Measurements from ENCODE around the gene G3BP1. TPM values are rescaled to one million over a fixed set of nuclear protein-coding genes. Genes with fewer than 3 reads are reported as not detected.

The G3BP1 gene
- total and polyA plus RNA-seq, 3 donors from 2014 or later = 112 to 115 (median 112) TPM

DNA sequence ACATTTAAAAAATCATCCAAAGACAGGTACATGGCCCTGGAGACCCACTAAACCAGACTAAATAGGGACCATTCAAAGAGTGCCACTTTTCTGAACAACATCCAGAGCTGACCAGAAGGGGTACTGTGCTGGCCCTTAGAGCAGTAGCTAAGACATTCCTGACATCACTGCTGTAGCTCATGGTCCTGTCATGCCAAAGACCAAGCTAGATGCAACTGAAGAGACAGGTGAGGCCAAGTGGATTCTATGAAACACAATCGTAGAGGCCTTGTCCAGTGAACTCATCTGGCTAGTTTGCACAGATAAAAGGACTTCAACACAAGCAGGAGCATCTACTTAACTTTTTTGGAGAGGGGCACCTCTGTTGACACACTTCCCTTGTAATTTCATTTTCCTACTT lies 43.3 kb downstream of the G3BP1 start:
- no peak overlapping the region for H3K4me3 ChIP-seq
- WGBS, 2 donors = 60 to 78% methylated on average over 1 of the region's 1 CpG
- intact Hi-C loops (cut with DNase I; ENCODE audit: low total_unique reads) = no loop called here
- no peaks in the 10 kb centered on the region for H3K9me3 ChIP-seq
- TF ChIP-seq, protein P1, sequence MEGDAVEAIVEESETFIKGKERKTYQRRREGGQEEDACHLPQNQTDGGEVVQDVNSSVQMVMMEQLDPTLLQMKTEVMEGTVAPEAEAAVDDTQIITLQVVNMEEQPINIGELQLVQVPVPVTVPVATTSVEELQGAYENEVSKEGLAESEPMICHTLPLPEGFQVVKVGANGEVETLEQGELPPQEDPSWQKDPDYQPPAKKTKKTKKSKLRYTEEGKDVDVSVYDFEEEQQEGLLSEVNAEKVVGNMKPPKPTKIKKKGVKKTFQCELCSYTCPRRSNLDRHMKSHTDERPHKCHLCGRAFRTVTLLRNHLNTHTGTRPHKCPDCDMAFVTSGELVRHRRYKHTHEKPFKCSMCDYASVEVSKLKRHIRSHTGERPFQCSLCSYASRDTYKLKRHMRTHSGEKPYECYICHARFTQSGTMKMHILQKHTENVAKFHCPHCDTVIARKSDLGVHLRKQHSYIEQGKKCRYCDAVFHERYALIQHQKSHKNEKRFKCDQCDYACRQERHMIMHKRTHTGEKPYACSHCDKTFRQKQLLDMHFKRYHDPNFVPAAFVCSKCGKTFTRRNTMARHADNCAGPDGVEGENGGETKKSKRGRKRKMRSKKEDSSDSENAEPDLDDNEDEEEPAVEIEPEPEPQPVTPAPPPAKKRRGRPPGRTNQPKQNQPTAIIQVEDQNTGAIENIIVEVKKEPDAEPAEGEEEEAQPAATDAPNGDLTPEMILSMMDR (IDR thresholded peaks at IDR 0.05) = no peak
- TF ChIP-seq POLR2A (IDR thresholded peaks at IDR 0.05) = no peak
- DNase-seq = no peak
- H3K36me3 ChIP-seq (ENCODE audit: low read depth, missing control alignments) = no peaks in the 10 kb centered on the region
- no peak overlapping the region for H3K27ac ChIP-seq
- no peaks in the 10 kb centered on the region for H3K27me3 ChIP-seq
- H3K4me1 ChIP-seq = no peaks in the 10 kb centered on the region

DNA sequence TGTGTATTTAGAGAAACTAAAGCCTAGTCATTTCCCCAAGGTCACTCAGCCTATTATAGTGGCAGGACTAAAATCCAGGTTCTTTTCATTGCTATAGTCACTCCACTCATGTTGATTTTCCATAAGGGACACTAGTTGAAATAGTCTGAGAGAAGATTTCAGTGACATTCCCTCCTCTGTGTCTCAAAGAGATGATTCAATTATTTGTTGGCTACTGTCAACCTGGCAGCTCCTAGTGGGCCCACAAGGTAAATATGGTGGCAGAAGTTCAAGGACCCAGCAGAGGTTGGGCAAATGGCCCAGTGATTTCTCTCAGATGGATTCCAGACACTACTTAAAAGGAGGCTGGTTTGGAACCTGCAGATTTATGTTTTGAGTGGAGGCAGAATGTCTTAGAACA lies 48.1 kb downstream of the G3BP1 start:
- Histone ChIP-seq H3K9me3 (no peaks in the 10 kb centered on the region), H3K4me1 (no peaks in the 10 kb centered on the region), H3K27me3 (no peaks in the 10 kb centered on the region), H3K36me3 (ENCODE audit: low read depth, missing control alignments) (no peaks in the 10 kb centered on the region), H3K4me3 (no peak overlapping the region), H3K27ac (no peak overlapping the region)
- no peak for DNase-seq
- TF ChIP-seq, protein P1 (IDR thresholded peaks at IDR 0.05) = no peak
- no peak for TF ChIP-seq POLR2A (IDR thresholded peaks at IDR 0.05)
- intact Hi-C loops (cut with DNase I; ENCODE audit: low total_unique reads) = no loop called here

DNA sequence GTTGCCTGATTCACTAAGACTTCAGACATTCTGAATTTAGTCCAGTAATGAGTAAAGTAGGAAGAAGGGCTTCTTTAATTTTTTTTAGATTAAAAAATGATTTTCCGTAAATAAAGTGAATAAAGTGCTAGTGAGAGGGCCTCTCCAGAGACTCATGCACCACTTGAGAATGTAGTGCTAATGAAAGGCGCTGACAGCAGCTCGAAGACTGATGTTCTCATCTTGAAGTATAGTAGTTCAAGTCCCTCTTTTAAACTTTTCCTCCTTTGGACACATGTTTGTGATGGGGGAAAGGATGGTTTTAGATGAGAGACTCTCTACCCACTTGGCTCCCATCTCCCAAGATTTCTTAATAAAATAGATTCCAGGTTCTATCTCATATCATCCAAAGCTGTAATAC lies 48.5 kb downstream of the G3BP1 start:
- no peak for DNase-seq
- Histone ChIP-seq H3K27ac (no peak overlapping the region), H3K4me1 (no peaks in the 10 kb centered on the region), H3K36me3 (ENCODE audit: low read depth, missing control alignments) (no peaks in the 10 kb centered on the region), H3K4me3 (no peak overlapping the region), H3K27me3 (no peaks in the 10 kb centered on the region), H3K9me3 (no peaks in the 10 kb centered on the region)
- WGBS, 2 donors = 92 to 93% methylated on average over 3 of the region's 3 CpGs
- intact Hi-C loops (cut with DNase I; ENCODE audit: low total_unique reads) = no loop called here
- TF ChIP-seq POLR2A (IDR thresholded peaks at IDR 0.05) = no peak
- TF ChIP-seq, protein P1 (IDR thresholded peaks at IDR 0.05) = no peak

DNA sequence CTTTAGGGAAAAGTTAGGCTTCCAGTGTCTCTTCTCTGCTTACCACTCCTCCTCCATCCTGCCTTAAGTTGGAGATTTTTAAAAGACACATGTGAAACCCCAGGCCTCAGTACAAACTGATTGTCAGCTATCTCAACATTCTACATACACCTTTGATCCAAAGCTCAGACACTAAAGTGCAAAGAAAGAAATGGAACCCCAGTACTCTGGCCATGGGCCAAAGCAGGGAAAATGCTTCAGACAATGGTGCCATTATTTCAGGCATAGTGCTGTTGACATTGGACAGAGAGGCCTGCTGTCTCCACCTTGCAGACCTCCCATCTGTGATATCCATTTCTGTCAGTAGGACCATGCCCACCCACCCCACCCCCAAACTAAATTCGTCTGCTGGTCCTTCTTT lies 49.1 kb downstream of the G3BP1 start:
- no peaks in the 10 kb centered on the region for H3K36me3 ChIP-seq (ENCODE audit: low read depth, missing control alignments)
- intact Hi-C loops (cut with DNase I; ENCODE audit: low total_unique reads) = no loop called here
- H3K27me3 ChIP-seq = no peaks in the 10 kb centered on the region
- 68 to 72% methylated on average over 1 of the region's 1 CpG for WGBS, 2 donors
- no peak overlapping the region for H3K4me3 ChIP-seq
- TF ChIP-seq, protein P1 (IDR thresholded peaks at IDR 0.05) = no peak
- no peak for DNase-seq
- no peaks in the 10 kb centered on the region for H3K9me3 ChIP-seq
- H3K4me1 ChIP-seq = no peaks in the 10 kb centered on the region
- H3K27ac ChIP-seq = no peak overlapping the region

DNA sequence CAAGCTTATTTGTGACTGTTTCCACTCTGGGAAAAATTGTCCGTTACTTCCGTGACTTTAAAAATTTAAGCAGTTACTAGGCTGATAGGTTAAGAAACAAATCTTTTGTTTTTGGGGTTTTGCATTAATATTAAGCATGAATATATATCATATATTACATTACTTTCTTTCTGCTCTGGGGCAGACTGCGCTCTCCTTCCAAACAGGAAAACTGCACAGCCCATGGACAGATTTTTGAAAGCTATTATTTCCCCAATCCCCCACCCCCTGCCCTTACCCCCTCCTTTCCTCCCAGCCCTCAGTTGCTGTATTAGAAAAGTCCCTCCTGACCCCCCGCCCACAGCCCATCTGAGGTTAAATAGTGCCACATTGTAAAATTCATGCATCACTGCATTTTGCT lies 50.4 kb downstream of the G3BP1 start:
- no peak for DNase-seq
- intact Hi-C loops (cut with DNase I; ENCODE audit: low total_unique reads) = no loop called here
- Histone ChIP-seq H3K4me3 (no peak overlapping the region), H3K27me3 (no peaks in the 10 kb centered on the region), H3K9me3 (no peaks in the 10 kb centered on the region), H3K27ac (no peak overlapping the region), H3K4me1 (no peaks in the 10 kb centered on the region), H3K36me3 (ENCODE audit: low read depth, missing control alignments) (no peaks in the 10 kb centered on the region)
- 92 to 97% methylated on average over 4 of the region's 4 CpGs for WGBS, 2 donors
- TF ChIP-seq, protein P1 (IDR thresholded peaks at IDR 0.05) = no peak
- no peak for TF ChIP-seq POLR2A (IDR thresholded peaks at IDR 0.05)
